HG03575 (cell line): ENCODE results near the gene PLA2G4A.

Source experiments
- ATAC-seq: cut with Tn5 transposase; IDR thresholded peaks from one replicate; pipeline ENCODE4 v1.9.1; 2021; ENCODE audit not compliant: unreplicated experiment, insufficient number of reproducible peaks, low FRiP score; ENCODE audit errors: extremely low read depth

PLA2G4A gene

DNA sequence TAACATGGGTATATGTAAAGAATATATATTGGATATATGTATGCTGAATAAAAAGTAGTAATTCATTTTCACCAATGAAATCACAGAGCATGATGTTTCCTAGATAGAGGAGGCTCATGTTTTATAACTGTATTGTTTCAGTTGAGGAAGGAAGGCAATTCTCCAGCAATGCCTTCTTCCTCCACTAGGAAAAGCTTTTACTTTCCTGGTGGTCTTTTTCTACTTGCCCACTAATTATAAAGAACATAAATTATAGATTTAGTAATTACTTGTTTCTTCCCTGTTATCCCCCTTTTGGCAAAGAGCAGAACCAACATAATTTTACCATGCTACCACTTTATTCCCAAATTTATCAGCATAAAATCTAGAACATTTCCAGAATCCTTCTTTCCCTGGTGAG, 159.0 kb downstream of the PLA2G4A start:
- ATAC-seq, result no peak

DNA sequence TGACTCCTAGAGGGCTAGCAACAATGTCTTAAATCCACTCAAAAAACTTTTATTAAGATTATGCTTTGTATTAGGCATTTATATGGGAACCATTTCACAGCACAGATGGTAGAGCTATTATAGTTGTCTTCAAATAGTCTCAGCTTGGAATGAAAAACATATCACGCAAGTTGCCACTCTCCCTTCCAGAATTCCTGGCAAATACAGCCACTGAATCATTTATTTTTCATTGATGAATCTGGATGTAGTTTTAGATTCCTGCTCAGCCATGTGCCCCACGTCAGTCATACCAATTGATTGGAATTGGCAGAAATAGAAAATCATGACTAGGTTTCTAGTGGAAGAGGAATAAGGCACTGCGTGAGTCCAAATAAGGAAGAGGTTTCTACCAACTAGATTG, 165.2 kb downstream of the PLA2G4A start:
- no peak for ATAC-seq

DNA sequence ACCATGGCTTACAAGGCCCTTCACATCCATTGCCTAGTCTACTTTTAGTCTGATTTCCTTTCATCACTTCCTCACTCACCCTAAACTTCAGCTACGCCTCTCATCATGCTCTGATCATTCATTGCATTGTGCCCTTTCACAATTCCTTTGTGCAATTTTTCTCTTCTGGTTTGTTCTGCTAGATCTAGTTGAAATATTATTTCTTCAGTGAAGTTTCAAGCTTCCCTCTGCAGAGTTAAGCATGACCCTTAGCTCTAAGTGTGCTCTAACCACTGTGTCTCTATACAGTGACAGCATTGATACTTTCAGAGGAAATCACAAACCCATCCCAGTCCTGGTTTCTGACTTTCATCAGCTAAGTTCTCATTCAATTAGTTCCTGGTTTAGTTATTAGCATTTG, 166.1 kb downstream of the PLA2G4A start:
- no peak for ATAC-seq

DNA sequence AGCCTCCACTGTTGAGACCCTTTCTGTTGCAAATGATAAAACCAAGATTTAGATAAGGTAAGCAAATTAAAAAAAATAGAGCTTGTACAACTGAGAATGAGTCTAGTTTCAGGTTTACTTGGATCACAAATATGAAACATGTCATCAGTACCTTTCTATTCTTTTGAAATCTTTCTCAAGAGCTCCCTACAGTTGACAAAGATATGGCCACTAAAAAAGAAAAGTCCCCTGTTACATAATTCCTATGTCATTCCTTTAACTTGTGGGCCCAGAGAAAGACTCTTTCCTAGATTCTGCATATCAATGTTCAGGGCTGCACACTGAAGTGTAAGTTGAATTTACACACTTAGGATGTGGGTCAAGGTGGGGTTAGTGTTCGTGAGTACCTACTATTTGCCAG, 168.1 kb downstream of the PLA2G4A start:
- no peak for ATAC-seq

DNA sequence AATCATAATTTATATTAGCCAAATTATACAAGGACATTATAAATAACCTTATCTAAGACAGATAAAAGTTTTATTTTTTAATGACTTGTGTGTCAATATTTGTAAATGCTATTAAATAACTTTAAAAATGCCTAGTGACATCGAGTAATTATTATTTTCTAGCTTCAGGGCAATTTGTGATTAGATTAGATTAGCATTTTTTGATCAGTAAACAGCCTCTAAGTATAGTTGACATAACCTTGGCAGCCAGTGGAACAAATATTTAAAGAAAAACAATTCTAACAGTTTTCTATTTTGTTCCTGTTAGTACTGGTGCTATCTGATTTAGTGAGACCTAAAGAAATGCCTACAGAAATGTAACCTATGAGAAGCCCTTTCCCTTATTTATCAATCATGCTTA, 169.1 kb downstream of the PLA2G4A start:
- no peak for ATAC-seq

DNA sequence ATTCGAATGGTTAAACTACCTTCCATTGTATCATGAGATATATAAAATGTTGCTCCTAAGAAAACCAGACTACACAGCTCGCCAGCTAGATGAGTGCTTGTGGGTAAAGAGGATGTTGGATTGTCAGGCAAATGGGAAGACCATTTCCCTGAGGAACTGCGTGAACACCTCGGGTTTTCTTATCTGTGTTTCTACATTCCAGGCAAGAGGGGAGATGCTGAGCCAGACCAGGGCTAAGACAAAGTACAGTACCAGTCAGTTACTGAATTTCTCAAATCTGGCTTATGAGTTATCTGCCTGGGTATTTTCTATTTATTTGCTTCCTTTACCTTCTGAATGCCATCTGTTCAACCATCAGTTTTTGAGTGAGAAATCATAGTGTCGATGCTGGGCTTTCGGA, 170.8 kb downstream of the PLA2G4A start:
- no peak for ATAC-seq

DNA sequence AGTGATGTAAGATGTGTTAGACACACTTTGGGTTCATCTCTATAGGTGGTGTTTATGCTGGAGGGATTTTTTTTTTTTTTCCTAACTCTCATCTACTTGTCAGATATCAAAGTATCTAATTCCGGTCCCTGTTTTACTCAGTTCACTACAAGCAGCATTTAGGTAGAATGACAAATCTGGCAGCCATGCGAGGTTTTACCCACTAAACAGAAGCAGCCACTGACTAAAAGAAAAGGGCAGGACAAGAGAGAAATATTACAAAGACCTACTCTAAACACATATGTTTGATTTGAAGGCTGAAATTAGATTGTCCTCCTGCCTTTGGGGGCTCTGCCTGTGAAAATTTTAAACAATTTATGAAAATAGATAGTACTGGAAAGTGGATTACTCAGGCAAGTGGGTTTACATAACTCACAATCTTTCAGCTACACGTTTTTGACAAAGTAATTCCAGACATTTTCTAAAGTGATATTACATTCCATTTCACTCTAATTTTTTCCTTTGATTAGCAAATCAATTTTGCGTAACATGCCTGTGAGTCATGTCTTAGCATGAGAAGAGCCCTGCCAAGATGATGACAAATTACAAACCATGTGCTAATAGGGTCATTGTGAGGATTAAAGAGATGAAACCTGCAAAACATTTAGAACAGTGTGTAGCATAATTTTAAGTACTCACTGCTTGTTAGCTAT, 172.6 kb downstream of the PLA2G4A start:
- ATAC-seq, result no peak

DNA sequence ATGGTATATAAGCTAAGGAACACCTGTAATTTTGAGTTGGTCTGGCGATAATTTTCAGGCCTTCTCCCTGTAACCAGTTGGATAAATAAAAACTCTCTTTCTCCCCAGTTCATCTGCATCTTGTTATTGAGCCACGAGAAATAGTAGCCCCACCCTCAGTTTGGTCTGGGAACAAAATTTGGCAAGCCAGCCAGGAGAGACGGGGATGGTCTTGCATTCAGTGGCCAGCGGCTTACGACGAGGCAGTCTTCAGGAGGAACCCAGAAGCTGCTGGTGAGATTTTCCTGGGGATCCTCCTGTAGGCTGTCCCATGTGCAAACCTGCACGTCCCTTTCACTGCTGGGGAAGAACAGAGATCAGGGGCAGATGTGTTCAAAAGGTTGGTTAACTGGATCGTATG, 174.6 kb downstream of the PLA2G4A start:
- no peak for ATAC-seq

DNA sequence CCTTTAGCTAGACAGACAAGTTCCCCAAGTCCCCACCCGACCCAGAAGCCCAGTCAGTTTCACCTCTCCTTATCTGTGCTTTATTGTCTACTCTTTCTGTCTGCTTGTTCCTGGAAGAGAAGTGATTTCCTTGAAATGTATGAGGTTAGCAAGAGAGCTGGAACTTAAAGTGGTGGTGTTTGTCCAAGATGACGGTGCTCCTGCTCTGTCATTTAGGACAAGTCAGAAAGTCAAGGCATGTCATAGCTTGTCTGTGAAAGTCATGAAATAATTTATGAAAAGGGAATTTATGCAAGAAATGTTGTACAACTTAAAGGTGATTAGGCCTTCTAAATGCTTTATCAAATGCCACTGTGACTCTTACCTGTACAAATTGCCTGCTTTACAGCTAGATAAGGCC, 178.1 kb downstream of the PLA2G4A start:
- no peak for ATAC-seq

DNA sequence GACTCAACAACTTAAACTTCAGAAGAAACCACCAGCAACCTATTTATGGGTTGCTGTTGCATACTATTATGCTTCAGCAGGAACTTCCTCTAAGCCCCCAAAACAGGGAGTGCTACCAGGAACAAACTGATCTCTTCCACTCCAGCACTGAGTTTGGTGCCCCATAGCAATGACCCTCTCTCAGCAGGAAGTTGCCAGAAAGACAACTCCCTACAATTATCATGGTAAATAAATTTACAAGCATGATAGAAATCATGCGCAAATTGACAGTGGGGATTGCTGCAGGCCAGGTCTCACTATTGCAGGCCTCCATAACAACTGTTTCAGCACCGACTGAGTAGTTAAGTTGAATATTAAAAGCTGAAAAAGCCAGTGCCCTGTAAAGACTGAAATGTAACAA, 180.6 kb downstream of the PLA2G4A start:
- ATAC-seq, result no peak

DNA sequence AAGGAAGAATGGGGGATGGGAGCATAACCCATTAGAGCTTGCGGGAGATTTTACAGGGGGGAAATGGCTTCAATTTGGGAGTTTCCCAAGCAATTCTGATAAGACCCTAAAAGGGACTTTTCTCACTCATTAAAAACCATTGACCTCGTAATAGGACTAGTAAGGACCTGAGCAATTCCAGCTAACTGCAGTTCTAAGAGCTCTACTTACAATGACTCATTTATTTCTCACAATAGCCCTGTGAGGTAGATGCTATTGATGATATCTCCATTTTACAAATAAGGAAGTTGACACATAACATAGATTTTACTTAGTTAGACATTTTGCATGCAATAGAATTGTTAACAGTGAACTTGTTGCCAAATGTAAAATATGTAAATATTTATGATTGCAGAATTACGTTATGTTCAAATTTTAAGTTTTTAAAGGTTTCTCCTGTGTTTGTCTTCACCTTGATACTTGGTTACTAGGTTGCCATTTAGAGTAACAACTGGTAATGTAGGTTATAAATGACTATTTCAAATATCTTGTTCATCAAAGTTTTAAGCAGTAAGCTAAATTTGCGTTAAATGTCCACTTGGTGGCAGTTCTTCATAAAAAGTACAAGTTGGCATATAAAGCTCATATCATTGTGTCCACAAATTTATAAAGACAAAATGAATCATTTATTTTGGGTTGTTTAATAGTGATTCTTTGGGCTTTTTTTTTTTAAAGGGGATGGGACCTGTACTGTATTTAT, 182.0 kb downstream of the PLA2G4A start:
- ATAC-seq, result no peak

DNA sequence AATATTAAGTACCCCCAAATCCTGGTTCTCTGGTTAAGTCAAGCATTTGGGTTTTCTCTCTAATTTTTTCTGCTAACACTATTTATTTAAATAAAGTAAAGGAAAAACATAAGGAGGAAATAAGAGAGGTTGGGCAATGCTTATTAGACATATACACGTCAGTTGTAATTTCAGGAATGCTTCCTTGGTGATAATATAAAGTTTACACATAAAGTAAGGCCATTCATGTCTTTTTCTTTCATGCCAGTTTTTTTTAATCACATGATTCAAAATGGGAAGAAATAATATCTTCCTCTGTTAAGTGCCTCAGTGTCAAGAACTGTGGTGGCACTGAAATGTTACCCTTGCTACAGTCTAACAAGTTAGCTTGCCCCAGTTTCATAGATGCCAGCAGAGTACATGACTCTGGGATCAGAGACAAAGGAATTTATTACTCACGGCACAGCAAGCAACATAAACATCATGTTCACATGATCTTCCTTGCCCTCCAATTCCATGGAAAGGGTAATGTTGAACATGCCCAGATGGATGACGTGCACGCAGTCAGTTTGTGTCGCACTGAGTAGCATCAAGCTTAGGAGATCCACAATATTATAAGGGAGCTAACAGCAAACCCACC, 184.9 kb downstream of the PLA2G4A start:
- ATAC-seq, result no peak

DNA sequence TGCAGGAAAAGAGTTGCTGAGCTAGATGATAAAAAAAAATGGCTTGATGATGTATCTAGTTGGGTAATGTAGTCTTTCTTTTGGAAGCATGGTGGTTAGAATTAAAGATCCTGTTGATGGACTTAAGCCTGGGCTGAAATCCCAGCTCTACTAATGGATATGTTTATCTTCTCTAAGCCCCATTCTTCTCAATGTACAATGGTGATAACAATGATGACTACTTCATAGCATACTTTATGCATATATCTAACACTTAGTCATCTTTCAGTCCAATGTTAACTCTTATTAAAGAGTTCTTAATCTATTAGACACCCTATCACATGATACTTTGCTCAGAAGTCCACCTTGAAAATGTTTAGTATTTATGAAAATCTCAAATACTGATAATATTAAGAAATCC, 189.5 kb downstream of the PLA2G4A start:
- ATAC-seq, result no peak

DNA sequence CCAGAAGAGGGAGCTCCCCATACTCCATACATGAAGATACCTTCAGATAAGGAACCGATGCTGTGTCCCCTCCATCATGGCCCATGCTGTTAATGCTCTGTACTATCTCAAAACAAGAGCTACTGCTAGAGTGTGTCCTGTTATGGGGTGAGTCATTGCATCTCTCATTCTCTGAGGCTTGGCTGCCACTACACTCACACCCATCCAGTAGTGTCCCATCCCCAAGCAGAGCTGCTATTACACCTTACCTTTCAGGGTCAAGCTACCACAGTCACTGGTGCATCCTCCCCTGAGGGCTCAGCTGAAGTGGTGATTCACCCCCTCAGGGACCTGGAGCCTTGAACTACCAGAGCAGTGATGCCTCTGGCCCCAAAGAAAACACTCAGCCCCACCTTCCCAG, 198.5 kb downstream of the PLA2G4A start:
- no peak for ATAC-seq

DNA sequence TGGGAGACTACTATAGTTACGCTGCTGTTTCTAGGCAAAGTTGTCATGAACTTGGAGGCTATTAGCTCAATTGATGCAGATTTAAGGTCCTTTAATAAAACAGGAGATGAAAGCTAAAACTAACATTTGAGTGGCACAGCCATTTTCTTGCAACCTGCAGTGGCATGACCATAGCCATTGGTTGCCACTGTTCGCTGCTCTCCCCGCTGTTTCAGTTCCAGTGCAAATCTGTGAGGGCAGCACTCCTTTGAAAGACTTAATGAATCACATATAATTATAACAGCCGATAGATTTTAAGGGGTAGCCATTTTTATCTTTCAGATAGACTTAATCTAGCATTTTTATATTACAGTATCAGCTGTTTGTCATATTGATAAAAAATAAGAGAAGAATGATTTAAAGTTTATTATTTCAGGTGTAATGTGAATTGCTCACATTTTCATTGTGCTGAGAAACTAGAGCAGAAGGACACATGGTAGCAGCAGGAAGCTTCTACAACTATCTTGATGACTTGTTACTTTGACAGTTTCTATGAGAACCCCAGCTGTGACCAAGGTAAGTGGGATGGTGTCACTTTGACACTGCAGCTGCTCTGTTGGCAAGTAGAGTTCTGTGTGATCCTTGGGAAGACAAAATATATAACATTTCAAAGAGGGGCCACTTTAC, 203.7 kb downstream of the PLA2G4A start:
- no peak for ATAC-seq

DNA sequence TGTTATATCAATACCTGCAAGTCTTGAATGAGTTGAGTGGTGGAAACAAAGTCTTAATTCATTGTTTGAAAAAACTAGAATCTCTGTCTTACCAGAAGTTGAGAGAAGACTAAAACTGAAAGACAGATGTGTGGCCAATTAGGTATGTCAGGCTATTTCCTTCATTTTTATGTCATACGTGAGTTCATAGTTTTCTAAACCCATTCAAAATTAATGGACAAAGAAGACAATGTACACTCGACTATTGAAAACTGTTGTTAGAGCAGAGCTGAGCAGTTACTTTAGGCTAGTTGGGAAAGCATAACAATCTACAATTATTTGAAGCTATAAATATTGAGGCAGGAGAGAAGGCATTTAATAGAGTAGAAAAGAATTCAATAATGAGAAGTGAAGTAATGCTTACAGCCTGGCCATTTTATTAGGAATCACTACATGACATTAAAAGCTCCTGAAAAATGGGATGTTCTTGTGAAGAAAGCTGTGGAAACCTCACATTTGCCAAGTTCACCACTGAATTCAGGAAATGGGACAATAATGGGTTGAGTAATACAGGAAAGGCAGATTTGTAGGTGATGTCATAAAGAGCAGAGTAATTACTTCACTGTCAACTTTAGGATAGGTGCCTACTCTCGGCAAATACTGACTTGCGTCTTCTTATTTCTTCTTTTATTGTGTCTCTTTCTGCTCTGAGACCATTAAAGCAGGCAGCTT, 204.4 kb downstream of the PLA2G4A start:
- ATAC-seq, result no peak

DNA sequence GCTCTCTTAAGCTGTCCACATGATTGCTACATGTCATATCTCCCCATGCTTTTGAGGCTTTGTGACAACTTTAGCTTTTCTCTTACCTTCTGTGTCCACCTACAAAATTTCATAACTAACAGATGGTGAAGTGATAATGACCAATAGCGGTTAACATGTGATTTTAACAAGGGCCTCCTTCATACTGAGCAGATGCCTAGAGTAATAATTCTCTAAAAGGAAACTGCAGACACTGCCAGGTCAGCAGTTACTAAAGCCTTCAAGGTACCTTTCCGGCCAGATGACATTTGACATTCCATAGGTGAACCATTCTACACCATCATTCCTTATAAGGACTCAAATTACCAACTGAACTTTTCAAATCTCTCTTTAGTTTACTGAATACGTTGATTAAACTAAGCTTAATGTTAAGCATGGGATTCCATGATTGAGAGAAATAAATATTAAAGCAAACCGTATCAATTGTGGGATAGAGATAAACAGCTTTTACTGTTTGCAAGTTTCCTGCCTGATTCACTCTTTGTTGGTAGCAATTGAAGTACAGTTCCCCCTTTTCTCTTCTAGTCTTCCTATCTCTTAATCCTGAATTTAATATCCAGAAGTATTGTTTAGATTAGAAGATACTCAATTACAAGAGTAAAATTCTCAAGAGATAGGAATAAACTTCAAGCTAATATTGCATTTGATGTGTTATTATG, 205.1 kb downstream of the PLA2G4A start:
- ATAC-seq, result no peak

DNA sequence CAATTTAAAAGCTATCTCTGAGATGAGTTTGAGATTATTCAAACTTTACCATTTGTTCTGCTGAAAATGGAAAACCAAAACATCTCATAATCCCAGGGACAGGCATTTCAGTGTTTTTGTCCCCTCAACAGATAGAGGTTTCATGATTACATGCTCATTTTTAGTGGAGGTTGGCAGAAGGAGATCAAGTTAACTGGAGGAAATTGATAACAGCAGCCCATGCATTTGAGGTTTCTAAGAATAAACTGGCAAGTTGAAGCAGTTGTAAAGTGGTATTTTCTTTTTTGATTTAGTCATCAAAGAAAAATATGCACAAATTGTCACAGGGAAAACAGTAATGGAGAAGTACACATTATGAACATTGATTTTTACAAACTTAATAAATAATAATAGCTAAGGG, 205.8 kb downstream of the PLA2G4A start:
- no peak for ATAC-seq
